HK-2 (cell line): ENCODE results near the gene ZNF879.

Experiments used
- DNase-seq: peaks from one replicate; pipeline ENCODE4 v3.0.0-alpha.2; 2018; ENCODE audit not compliant: unreplicated experiment

The ZNF879 gene

DNA sequence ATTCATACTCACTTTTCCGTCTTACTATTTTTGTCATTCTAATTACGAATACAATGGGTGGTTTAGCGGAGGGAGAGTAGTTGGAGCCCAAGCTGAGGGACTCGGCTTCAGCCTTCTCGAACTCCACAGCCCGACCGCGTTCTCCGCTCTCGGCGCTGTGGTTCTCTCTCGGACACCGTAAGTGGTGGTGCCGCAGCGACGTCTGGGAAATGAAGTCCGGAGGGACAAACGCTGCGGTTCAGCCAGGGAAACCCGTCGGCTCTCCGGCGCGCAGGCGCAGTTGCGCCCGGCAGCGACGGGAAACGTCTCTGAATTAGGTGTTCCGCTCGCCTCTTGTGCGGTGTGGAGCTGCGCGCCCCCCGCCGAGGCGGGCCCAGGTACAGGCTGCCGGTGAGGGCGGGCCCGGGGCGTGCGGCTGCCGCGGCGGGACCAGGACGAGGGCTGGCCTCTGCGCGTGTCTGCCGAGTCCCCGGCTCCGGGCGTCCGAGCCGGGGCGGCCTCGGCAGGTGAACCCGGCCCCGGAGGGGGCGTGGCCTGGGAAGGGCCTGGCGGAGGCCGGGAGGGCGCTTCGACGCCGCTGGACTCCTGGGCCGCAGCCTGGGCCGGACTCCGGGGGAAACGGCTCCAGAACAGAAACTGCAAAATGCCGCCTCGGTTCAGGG lies at the start of gene ZNF879:
Gene ZNF879, plus strand, starts transcription at position 277 of the 662 bp plus-strand sequence. CDS start 1,201 bp downstream, outside the sequence.
- DNase-seq: peak; percentile 87

DNA sequence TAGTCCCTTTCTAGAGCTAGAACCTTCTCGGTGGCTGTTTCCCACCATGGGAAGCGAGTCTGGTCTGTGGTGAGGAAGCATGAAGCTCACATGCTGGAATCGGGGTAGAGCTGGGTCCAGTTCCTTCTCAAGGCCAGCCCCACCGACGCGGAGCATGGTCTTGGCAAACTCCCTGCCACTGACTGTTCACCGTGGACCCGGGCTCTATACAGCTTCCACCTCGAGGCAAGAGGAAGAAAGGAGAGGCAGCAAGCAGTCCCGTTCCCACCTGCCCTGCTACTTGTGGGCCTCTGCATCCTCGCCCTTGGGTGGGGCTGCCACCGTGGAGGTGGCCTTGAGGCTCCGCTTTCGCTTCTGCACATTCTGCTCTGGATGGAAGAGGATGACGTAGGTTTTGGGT lies 42.2 kb upstream of the ZNF879 start:
- DNase-seq: no peak

- DNase-seq: no peak
Observed at GRCh38 chr5:178982941-178983340, 40.7 kb upstream of the ZNF879 start.

GRCh38 chr5:178983728-178984127 lies 39.9 kb upstream of the ZNF879 start:
- DNase-seq: no peak

DNA sequence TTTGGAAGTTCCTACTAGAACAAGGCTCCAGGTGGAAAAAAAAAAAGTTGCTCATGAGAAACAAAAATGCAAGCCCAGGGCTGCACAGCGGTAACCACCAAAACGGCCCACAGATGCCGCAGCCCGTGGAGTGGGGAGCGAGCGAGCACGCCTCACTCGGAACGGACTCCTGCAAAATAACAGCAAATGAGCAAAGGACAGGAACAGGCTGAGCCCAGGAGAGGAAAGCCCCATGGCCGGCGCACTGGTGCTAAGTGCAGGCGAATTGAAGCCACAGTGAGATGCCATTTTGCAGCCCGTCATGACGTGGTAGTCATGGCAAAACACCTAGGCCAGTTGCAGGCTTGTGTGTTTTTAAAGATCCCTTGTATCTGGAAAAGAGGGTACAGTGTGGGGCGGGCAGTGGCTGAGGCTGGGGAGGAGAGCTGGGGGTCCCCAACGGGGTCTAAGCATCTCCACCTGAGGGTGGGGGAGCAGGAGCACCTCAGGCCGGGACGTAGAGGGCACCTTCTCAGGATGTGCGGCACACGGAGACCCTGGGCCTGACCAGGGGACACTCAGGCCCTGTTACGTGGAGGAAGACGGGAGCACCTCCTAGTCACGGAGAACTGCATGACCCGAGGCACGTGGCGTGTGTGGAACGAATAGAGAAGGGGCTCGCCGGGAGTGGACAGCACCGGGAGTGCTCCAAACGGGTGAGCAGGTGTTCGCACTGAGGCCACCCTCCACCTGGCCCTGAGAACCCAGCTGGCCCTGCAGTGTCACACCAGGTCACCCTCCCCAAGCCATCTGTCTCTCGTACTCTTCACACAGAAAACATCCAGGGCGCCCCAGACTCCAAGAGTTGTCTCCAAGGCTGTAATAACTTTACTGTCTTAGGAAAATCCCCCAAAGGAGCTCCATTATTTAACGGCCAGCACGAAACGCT lies 39.2 kb upstream of the ZNF879 start:
- no peak for DNase-seq

DNA sequence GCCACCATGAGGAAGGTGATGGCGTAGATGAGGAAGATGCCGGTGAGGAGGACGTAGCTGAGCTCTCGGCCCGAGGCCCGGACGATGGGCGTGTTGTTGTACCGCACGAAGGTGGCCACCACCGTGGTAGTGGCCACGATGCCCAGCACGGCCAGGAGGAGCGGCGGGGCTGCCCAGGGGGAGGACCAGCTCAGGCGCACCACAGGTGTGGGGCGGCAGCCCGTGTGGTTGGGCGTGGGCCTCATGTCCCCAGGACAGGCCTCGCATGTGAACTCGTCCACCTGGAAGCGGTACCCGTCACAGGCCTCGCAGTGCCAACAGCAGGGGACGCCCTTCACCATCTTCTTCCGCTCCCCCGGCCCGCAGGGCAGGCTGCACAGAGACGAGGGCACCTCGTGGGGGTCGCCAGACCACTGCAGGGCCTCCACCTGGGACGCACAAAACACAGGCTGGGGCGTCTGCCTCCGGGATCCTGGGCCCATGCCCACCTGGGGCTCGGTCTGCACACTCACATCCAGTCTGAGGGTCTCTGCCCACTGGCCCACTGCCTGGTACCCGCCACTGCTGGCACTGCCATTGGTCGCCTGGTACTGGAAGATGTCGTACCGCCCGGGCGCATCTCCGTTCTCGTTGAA lies 37.2 kb upstream of the ZNF879 start:
- no peak for DNase-seq

DNA sequence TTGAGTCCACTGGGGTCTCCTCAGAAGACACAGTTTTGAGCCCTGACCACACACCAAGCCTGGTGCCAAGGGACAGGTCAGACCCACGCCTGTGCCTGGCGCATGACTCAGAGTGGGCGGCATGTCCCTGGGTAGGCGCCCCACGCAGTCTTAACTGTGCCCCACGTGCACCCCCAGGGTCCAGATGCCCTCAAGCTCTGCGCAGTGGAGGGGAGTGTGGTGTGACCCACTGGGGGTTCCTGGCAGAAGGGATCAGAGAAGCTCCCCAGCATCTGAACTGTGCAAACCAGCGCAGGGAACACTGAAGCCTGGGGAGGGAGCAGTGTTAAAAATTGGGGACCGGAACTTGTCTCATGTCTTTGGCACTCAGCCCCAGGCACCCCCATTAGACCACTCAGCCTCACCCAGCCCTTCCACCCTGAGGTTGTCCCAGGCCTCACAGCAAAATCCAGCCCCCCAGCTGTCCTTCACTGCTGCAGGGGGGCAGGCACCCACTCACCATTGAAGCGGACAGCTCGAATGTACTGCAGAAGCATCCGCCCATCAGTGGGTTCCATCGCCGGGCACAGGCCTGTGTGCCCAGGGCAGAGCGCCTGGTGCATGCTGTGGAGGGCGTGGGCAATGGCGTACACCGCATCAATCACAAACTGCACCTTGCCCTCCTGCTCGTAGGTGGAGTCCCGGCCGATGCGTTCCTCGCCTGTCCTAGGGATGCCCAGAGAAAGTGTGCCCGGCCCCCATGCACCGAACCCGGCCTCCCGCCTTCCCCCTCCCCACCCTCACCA lies 35.0 kb upstream of the ZNF879 start:
- DNase-seq: no peak

DNA sequence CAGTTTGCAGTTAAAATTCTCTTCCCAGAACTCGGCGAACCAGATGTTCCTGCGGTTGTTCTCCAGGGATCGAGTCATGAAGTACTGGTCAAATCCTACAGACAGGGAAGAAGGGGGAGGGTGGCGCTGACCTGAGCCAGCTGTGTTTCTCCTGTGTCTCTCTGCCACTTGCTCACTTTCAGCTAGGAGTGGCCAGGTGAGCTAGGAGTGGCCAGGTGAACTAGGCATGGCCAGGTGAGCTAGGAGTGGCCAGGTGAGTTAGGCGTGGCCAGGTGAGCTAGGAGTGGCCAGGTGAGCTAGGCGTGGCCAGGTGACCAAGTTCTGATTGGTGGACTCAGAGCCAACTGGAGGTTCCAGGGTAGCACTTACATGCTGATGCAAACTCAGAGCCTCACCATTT lies 34.3 kb upstream of the ZNF879 start:
- DNase-seq: no peak

DNA sequence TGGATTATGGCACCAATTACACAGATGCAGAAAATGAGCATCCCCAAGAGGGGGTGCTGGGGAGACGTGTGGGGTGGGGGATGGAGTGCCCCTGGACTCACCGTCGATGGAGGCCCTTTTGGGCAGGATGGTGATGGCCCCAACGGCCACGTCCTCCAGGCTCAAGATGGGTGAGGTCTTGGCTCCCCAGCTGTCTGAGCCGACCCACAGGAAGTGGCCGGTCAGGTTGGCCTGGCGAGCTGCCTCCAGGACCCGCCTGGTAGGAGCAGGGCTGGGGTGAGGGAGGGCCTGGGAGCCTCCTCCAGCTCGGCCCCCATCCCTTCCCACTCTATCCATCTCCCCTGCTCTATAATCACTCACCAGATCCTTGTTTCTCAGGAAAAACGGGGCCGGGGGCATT lies 33.1 kb upstream of the ZNF879 start:
- no peak for DNase-seq

DNA sequence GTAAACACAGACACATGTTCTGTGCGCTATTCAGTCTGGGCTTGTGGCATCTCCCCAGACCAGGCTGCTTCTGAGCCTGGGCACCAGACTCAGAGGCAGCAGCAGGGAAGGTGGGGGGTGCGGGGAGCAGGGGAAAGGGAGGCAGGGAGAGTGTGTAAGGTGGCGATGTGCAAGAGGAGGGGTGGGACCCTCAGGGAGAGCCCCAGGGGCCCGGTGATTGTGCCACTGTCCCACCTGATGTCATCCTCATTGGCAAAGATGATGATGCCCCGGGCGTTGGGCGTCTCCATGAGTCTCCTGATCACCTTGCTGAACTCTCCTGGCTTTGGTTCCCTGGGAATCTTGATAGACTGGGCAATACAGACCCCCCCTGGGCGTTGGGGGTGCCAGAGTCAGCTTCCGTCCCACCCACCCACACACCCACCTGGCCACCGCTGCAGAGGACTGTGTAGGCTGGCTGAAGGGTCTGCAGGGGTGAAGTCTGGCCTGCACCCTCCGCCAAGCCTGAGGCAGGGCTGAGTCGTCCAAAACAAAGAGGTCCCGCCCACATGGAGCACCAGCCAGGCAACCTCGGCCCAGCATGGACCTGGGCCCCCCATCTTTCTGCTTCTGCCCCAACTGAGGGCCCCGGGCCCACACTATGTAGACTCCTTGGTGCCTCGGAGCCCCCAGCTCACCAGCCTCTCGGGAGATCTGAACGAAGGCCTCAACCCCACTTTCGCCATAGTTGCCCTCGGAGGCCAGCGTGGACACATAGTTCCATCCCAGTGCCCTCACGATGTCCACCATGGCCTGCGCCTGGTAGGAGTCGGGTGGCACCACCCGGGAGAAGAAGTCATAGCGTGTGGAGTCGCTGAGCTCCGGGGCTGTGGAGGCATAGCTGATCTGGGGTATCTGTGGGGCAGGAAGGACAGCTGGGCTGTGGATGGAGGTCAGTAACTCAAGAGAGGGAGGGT lies 32.1 kb upstream of the ZNF879 start:
- no peak for DNase-seq

DNA sequence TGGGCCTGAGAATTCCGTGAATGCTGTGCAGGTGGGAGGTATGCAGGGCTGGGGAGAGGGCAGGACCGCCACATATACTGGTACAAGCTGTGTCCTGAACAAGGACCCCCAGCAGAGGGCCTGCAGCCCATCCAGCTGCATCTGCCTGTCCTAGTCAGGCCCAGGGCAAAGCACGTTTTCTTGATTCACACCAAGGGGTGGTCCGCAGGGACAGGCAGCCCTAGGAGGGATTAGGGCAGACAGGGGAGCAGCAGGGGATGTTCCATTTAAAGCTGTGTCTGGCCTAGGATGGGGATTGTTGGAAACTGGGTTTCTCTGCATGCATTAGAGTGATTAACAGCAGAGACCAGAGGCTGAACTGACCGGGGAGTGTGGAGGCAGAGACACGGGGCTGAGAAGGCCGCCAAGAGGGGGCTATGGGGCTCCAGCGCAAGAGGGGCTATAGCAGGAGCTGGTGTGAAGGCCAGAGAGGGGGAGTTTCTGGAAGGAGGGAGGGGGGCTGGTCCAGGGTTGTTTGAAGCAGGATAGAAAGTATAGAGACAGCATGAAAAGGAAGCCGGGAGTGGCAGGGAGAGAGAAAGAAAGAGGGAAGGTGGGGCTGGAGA lies 31.2 kb upstream of the ZNF879 start:
- no peak for DNase-seq

GRCh38 chr5:178993236-178993765 lies 30.3 kb upstream of the ZNF879 start:
- no peak for DNase-seq

GRCh38 chr5:178993955-178994579 lies 29.5 kb upstream of the ZNF879 start:
- no peak for DNase-seq

- no peak for DNase-seq
Observed at GRCh38 chr5:178994580-178995340, 28.8 kb upstream of the ZNF879 start, which contains the start of gene GRM6. Gene GRM6, minus strand, starts transcription at chr5:178995320. Its CDS starts 376 bp downstream, at chr5:178994944.

DNA sequence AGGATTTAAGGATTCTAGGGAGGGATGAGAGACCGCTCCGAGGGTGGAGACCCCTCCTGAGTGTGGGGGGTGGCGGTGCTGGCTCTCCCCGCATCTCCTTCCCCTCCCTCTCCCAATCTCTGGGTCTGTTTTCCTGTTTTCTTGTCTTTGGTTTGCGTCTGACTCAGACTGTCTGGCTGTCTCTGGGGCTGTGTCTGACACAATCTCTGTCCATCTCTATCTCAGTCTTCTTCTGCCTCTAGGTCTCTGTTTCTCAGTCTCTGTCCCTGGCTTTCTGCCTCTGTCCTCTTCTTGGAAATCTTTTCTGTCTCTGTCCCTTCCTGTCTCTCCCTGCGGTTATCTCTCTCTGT lies 28.3 kb upstream of the ZNF879 start:
- DNase-seq: no peak

GRCh38 chr5:178996156-178996555 lies 27.4 kb upstream of the ZNF879 start:
- no peak for DNase-seq

DNA sequence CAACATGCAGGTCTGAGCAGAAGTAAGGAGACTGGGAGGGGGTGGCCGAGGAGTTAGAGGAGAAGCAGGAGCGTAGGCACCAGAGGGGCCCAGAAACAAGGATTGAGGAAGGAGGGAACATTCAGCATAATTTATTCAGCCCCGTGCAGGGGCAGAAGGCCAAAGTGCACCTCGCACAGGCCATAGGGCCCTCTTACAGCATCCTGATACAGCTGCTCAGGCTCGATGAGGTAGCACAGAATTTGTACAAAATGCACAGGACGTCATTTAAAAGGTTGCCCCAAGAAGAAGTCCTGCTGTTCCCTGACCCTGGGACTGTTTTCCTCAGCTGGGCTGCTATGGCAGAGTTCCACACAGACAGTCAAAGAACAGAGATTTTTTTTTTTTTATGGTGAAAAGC lies 26.4 kb upstream of the ZNF879 start:
- no peak for DNase-seq

- DNase-seq: no peak
Observed at GRCh38 chr5:178998441-178998840, 25.2 kb upstream of the ZNF879 start.

- no peak for DNase-seq
Observed at GRCh38 chr5:179006564-179006963, 17.0 kb upstream of the ZNF879 start.
